ENCODE data around the gene KRT40.

Gene KRT40

GRCh38 chr17:40984226-40984625 is at the start of gene KRT40:
TSS of gene KRT40 (minus strand) at chr17:40984326. CDS start at chr17:40984273, 53 bp downstream.
- DNase-seq (ENCODE audit: low read depth) = no peak
- no peak for TF ChIP-seq CTCF (conservative IDR thresholded peaks at IDR 0.05; ENCODE audit: low read length)
- no peak within 1 kb of the TSS for H3K4me3 ChIP-seq (ENCODE audit: low read length)

- H3K4me3 ChIP-seq (ENCODE audit: low read length) = no peak within 1 kb of the TSS
- no peak for TF ChIP-seq CTCF (conservative IDR thresholded peaks at IDR 0.05; ENCODE audit: low read length)
- no peak for DNase-seq (ENCODE audit: low read depth)
These were observed 45.6 kb upstream of the KRT40 start, which contains the start of gene KRTAP1-4 for GRCh38 chr17:41029633-41030245. TSS of gene KRTAP1-4 (minus strand) at chr17:41030195. CDS start at chr17:41030078, 117 bp downstream.

- no peak within 1 kb of the TSS for H3K4me3 ChIP-seq (ENCODE audit: low read length)
- DNase-seq (ENCODE audit: low read depth) = peak; percentile 95
- TF ChIP-seq CTCF (conservative IDR thresholded peaks at IDR 0.05; ENCODE audit: low read length) = no peak
These were observed 42.8 kb upstream of the KRT40 start, which contains the start of gene KRTAP1-5 for GRCh38 chr17:41026715-41027471. TSS of gene KRTAP1-5 (minus strand) at chr17:41027208. CDS start at chr17:41027155, 53 bp downstream.

GRCh38 chr17:41024697-41025096 is 40.6 kb upstream of the KRT40 start:
- TF ChIP-seq CTCF (conservative IDR thresholded peaks at IDR 0.05; ENCODE audit: low read length) = no peak
- H3K4me3 ChIP-seq (ENCODE audit: low read length) = no peak overlapping the region
- DNase-seq (ENCODE audit: low read depth) = peak; percentile 63

- DNase-seq (ENCODE audit: low read depth) = no peak
- H3K4me3 ChIP-seq (ENCODE audit: low read length) = no peak overlapping the region
- TF ChIP-seq CTCF (conservative IDR thresholded peaks at IDR 0.05; ENCODE audit: low read length) = no peak
These were observed 36.2 kb upstream of the KRT40 start for GRCh38 chr17:41020336-41020735.

GRCh38 chr17:41019415-41019814 is 35.3 kb upstream of the KRT40 start:
- no peak for DNase-seq (ENCODE audit: low read depth)
- H3K4me3 ChIP-seq (ENCODE audit: low read length) = no peak overlapping the region

More at GRCh38 chr17:41019415-41019814, 35.3 kb upstream of the KRT40 start:
- no peak for TF ChIP-seq CTCF (conservative IDR thresholded peaks at IDR 0.05; ENCODE audit: low read length)

All from AG10803 (cell line).